T-helper 2 cell treated with Interferon-gamma antibody and Interleukin-4, amounts not matched to agents 100 ng/mL and 5 ng/mL, for 36 hours (primary cell): ENCODE measurements around the gene ERH. TPM values are rescaled to one million over a fixed set of nuclear protein-coding genes. Genes with fewer than 3 reads are reported as not detected.

Experiments used
- intact Hi-C: fragments of 100-400 bp; cut with micrococcal nuclease; formaldehyde crosslinking; loops from one replicate; pipeline ENCODE4 v1.15.1; 2023
- total RNA-seq: library from RNA; stranded (reverse); gene quantifications from 2 replicates; pipeline ENCODE4 v1.2.3, GENCODE V29; 2022

The ERH gene
- total RNA-seq, 1 donor from 2014 or later, result 350 TPM

- intact Hi-C loops, result no loop called here
Observed at GRCh38 chr14:69357544-69358200, 40.4 kb downstream of the ERH start.

- intact Hi-C loops, result no loop called here
Observed at GRCh38 chr14:69356903-69357543, 41.1 kb downstream of the ERH start.

DNA sequence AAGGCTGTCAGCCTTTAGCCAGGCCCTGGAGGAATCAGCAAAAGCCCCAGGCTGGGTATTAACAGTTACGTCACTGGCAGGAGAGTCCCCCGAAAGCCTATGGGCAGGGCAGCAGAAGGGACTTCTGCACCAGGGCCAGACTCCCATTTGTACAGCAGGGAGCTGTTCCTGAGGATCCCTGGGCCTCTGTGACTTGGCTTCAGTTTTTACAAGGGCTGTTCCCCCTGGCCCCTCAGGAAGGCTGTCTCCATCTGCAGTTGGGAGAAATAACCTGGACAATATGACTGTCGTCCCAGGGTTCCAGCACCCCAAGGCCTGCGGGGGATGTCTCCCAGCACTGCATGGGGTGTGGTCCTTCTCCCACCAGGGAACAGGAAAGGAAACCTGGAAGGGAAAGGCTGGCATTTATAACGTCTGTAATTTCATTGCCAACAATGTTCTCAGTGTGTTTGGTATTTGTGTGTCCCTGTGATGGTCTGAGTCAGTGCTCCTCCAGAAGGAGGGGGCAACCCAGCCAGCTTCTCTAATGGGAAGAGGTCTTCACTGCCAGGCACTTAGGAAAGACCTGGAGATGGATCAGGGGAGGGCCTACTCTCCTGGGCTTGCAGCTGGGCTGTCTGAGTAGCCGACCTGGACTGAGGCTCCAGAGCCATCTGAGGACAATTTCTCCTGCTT, 42.4 kb downstream of the ERH start:
- intact Hi-C loops, result no loop called here

DNA sequence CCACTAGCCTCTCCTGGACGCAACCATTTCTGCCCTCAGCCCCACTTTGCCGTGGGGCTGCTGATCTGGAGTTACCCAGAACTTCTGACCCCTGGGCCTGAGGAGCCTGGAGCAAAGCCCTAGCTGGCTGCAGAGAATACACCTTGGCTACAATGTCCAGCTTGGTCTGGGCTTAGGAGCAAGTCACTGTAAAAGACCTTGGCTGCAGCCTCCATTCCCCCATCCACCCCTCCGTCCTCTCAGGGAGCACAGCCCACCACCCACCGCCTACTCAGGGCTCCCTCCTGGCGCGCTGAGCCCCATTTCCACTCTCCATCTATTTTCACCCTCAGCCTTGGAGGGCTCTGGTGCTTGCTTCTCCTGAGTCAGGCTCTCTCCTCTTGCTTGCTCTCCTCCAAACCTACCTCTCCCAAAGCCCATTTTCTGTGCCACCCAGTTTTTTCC, 42.9 kb downstream of the ERH start:
- intact Hi-C loops, result no loop called here

- intact Hi-C loops, result no loop called here
Observed at GRCh38 chr14:69354383-69355153, 43.5 kb downstream of the ERH start.

- intact Hi-C loops, result no loop called here
Observed at GRCh38 chr14:69353168-69353567, 44.9 kb downstream of the ERH start.

DNA sequence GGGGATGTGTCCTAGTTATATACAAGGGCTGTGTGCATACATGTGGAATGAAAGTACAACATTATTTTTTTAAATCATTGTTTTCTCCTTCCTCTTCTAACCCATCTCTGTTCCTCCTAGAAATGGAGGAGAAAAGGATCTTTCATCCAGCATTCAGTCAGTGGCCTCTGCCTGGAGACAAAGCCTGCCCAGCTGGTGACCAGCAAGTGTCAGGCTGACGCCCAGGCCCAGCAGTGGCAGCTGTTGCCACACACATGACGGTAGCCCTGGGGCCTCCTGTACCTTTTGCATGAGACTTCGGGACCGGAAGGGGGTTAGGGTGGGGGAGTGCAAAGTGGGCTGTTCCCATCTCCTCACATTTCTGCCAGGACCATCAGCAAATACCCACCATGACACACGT, 46.2 kb downstream of the ERH start:
- intact Hi-C loops, result no loop called here

DNA sequence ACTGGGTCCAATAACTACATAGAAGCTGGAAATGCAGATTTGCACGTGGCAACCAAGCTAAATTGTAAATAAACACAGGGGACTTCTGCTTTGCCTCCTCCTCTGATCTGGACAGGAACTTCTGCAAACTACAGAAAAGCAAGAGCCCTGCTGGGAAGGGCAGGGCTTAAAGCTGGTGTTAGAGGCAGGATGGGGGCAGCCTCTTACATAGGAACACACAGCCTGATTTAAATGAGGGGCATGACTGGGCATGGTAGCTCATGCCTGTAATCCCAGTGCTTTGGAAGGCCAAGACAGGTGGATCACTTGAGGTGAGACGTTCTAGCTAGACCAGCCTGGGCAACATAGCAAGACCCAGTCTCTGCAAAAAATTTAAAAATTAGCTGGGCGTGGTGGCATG, 46.7 kb downstream of the ERH start:
- intact Hi-C loops, result no loop called here

GRCh38 chr14:69350892-69351291, 47.2 kb downstream of the ERH start:
- intact Hi-C loops, result no loop called here

DNA sequence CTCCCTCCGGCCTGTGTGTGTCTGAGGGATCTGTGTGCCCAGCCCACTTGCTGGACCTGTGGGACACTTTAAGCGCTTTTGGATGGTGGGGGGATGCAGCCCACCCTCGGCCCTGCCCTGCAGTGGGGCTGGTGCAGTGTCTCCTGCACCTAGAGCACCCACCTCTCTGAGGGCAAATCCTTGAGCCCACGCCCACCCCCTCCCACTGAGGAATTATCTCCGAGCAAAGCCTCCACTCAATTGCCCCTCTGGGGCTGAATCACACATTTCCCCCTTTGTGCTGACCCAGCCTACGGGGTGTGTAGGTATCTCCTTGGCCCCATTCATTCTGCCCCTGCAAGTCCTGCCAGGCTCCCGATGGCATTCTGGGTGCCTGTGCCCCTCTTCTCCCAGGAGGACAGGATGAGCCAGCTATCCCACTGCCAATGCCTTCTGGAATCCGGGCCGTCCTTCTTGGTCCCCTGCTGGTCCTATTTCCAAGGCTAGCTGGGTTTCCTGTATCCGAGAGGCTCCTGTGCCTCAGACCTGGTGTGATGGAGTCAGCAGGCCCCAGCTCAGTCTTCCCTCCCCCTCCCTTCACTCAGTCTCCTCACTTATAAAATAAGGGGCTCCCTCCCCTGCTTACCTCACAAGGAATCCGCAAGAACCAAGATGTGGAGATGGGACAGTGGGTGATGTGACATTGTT, 48.9 kb downstream of the ERH start:
- intact Hi-C loops, result no loop called here

DNA sequence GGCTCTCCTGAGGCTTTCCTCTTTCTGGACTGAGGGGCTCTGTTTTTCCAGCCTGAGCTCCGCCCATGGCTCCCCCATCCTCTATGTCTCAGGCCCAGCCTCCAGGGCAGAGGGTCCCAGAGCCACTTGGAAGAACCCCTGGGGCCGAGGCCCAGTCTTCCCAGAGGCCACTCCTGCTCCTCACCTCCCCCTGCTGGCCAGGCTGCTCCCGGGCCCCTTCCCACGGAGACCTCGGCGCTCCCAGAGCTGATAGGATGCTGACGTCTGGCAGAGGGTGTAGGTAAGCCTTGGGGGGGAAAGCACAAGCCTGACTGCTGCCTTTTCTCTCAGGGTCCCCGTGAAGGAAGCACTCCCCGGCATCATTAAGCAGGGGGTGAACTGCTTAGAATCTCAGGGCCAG, 51.4 kb downstream of the ERH start:
- intact Hi-C loops, result no loop called here

DNA sequence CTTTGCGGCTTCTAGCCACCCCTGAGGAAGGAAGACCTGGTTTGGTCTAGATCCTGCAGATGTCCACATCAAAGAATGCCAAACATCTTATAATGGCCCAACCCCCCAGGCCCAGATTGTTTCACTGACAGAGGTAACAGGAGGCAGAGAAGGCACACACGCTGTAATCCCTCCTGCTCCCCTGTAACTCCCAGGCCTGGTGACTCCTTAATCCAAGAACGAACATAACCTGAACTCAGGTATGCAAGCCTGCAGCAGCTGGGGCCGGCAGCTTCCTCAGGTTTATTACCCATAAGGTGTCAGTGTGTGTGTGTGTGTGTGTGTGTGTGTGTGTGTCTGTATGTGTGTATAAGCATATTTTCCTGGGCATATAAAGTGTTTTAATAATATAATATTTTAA, 52.7 kb downstream of the ERH start:
- intact Hi-C loops, result no loop called here

DNA sequence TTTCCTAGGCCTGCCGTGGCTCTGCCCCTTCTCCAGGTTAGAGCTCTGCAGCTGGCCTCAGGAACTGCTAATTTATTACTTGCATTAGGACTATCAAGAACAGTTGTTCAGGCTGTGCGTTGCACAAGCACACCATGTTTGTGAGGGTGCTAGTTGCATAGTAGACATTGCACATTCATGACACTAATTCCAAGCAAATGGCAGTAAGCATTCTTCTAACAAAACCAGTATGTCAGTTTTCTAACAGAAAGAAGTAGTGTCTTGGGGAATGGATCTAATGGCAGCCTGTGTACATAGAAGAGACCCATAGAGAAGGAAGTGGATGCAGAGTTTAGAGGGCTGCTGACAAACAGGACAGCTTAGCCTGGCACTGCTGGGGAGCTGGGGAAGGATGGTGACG, 53.9 kb downstream of the ERH start:
- intact Hi-C loops, result no loop called here

DNA sequence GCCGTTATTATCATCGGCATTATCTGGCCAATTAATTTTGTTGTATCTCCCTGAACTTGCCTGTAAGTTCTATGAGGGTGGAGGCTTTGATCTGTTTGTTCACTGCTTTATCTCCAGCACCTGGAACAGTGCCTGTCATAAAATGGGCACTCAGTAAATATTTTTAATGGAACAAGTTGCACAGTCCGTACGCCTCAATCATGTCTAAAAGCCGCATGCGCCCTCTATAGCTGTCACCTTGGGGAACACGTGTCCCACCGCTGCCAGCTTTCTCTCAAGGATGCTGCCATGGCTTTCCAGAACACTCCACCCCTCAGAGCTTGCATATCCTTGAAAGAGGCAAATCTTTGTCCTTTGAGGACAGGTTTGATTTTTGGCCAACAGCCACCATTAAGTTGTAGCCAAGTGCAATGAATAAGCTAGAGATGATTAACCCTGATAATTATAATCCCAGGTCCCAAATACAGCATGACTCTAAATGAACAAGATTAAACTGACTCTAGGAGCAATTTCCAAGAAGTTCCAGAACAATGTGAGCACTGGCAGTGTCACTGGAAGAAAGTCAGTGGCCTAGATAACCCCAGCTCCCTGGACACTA, 55.1 kb downstream of the ERH start:
- intact Hi-C loops, result no loop called here

- intact Hi-C loops, result no loop called here
Observed at GRCh38 chr14:69339426-69339825, 58.7 kb downstream of the ERH start.

DNA sequence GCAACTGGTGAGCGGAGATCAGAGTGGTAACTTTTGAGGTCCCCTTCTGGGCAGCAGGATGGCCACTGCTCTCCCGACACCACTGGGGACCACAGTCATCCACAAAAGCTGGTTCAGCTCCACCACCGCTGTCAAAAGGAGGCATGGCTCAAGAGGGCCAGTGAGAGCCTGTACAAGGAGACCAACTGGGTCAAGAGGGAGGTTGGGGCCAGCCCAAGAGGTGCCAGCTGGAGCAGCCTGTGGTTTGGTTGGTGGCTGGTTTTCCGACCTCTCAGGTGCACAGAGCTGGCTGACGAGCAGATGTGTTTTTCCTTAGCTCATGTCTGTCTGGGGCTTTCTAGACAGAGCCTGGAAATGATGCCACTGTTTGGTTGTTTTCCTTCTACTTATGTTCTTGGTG, 60.1 kb downstream of the ERH start:
- intact Hi-C loops, result no loop called here

DNA sequence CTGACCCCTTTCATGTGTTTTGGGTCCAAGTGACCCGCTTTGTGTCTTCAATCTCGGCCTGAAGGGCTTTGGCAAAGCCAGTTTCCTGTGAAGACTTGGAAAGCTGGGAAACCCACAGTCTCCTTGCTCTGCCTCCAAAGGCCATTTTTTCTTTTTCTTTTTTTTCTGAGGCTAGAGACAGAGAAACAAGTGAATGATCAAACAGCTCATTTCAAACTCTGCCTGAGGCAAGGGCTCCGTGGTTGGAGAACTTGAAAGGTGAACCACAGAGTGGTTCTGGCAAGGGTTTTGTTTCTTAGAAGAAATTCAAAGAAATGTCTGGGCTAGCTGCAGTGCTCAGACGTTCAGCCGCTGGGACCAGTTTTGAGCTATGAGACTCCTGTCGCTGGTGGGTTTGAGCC, 62.7 kb downstream of the ERH start:
- intact Hi-C loops, result no loop called here

DNA sequence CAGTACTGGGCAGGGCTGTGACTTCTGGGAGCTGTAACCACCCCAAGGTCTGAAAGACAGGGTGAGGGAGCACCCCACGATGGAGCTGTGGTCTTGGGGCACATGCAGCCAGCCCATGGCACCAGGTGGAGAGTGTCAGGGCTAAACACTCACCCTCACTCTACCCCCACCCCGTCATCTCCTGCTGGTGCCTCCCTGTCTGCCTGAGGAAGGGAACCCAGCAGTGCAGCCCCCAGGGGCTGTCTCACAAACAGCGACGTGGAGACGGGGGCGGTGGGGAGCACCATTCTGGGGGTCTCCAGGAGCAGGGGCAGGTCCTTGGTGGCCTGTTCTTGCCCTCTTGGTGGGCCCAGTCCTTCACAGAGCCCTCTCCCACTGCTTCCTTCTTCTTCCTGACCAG, 63.5 kb downstream of the ERH start:
- intact Hi-C loops, result no loop called here

GRCh38 chr14:69333791-69334337, 64.2 kb downstream of the ERH start:
- intact Hi-C loops, result no loop called here

DNA sequence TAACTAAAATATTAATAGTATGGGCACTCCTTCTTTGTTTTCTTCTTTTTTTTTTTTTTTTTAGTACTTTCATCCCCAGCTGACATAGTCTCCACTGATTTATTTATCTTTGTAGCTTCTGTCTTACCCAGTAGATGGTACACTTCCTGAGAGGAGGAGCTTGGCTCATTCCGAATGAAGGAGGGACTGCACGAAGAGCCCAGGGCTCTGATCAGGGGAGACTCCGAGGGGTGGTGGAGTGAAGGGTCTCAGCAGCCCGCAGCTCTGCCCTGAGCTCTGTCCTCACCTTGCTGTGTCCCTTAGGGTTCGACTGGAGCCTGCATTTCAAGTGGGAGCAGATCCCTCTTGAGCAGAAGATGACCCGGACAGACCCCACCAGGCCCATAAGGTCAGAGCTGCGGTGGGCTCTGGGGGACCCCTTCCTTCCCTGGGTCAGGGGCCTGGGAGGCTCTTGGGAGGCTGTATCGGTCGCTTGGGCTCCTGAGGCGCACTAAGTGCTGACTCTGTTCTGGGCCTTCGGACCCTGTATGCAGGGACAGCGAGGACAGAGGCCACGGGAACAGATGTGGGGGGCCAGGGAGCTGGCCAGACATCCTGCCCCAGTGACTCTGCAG, 65.2 kb downstream of the ERH start:
- intact Hi-C loops, result no loop called here
